ENCODE measurements around the gene ELP1. TPM values are rescaled to one million over a fixed set of nuclear protein-coding genes. Genes with fewer than 3 reads are reported as not detected.

The ELP1 gene
- total and polyA plus RNA-seq, 4 donors = 8.0 to 39.3 (median 16.4) TPM

GRCh38 chr9:108877524-108877923 is 56.4 kb downstream of the ELP1 start:
- H3K4me3 ChIP-seq = no peak overlapping the region
- no peak overlapping the region for H3K9ac ChIP-seq (ENCODE audit: insufficient read depth in 1 of 2, low read length in 2 of 2)
- no peaks in the 10 kb centered on the region for H3K27me3 ChIP-seq (ENCODE audit: control insufficient read depth in 3 of 3, insufficient read depth in 3 of 3, low read length in 2 of 3)
- ATAC-seq (ENCODE audit: insufficient read depth, low FRiP score) (no peak), DNase-seq (no peak)
- H3K9me3 ChIP-seq (ENCODE audit: control insufficient read depth in 4 of 4, insufficient read depth in 3 of 4, low read length in 3 of 4) = no peaks in the 10 kb centered on the region
- WGBS, 2 donors = 92 to 98% methylated on average over 2 of the region's 2 CpGs
- H3K36me3 ChIP-seq (ENCODE audit: control insufficient read depth in 4 of 4, insufficient read depth in 4 of 4, low read length in 4 of 4) = peaks cover 30 to 60% (median 48%) of the 10 kb centered on the region in 4 donors
- H3K4me1 ChIP-seq (ENCODE audit: control insufficient read depth in 5 of 5, insufficient read depth in 5 of 5, low read length in 5 of 5) = peaks cover 0 to 1% (median 0%) of the 10 kb centered on the region in 5 donors
- no peak for TF ChIP-seq CTCF (IDR thresholded peaks at IDR 0.05; ENCODE audit: control extremely low read depth, extremely low read depth)
- no peak overlapping the region for H3K27ac ChIP-seq (ENCODE audit: low read depth in 1 of 2, low read length in 1 of 2)

DNA sequence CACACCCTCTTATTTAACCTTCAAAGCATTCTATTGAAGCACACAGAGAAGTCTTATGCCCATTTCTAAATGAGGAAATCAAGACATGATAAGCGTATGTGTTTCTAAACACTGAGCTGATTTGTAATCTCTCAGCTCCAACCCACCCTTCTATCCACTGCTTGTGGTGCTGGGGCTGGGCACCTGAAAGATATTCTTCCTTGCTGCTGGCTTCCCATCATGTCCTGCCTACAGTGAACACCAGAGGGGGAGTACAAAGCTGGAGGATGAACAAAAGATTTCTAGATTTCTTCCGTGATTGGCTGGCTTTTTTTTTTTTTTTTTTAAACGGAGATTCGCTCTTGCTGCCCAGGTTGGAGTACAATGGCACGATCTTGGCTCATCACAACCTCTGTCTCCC is 57.5 kb downstream of the ELP1 start:
- Histone ChIP-seq H3K27ac (ENCODE audit: low read depth in 1 of 2, low read length in 1 of 2) (no peak overlapping the region), H3K4me1 (ENCODE audit: control insufficient read depth in 5 of 5, insufficient read depth in 5 of 5, low read length in 5 of 5) (peaks cover 0 to 1% (median 0%) of the 10 kb centered on the region in 5 donors), H3K27me3 (ENCODE audit: control insufficient read depth in 3 of 3, insufficient read depth in 3 of 3, low read length in 2 of 3) (no peaks in the 10 kb centered on the region), H3K36me3 (ENCODE audit: control insufficient read depth in 4 of 4, insufficient read depth in 4 of 4, low read length in 4 of 4) (peaks cover 28 to 58% (median 52%) of the 10 kb centered on the region in 4 donors), H3K4me3 (no peak overlapping the region), H3K9ac (ENCODE audit: insufficient read depth in 1 of 2, low read length in 2 of 2) (no peak overlapping the region), H3K9me3 (ENCODE audit: control insufficient read depth in 4 of 4, insufficient read depth in 3 of 4, low read length in 3 of 4) (no peaks in the 10 kb centered on the region)
- WGBS, 2 donors = 92 to 96% methylated on average over 5 of the region's 5 CpGs
- no peak for TF ChIP-seq CTCF (IDR thresholded peaks at IDR 0.05; ENCODE audit: control extremely low read depth, extremely low read depth)
- DNase-seq (no peak), ATAC-seq (ENCODE audit: insufficient read depth, low FRiP score) (no peak)

GRCh38 chr9:108874058-108874788 is 59.7 kb downstream of the ELP1 start:
- TF ChIP-seq CTCF (IDR thresholded peaks at IDR 0.05; ENCODE audit: control extremely low read depth, extremely low read depth) = no peak
- no peaks in the 10 kb centered on the region for H3K27me3 ChIP-seq (ENCODE audit: control insufficient read depth in 3 of 3, insufficient read depth in 3 of 3, low read length in 2 of 3)

More at GRCh38 chr9:108874058-108874788, 59.7 kb downstream of the ELP1 start:
- Histone ChIP-seq H3K36me3 (ENCODE audit: control insufficient read depth in 4 of 4, insufficient read depth in 4 of 4, low read length in 4 of 4) (peaks cover 24 to 62% (median 45%) of the 10 kb centered on the region in 4 donors), H3K27ac (ENCODE audit: low read depth in 1 of 2, low read length in 1 of 2) (no peak overlapping the region), H3K4me1 (ENCODE audit: control insufficient read depth in 5 of 5, insufficient read depth in 5 of 5, low read length in 5 of 5) (peaks cover 0 to 1% (median 0%) of the 10 kb centered on the region in 5 donors), H3K4me3 (no peak overlapping the region), H3K9ac (ENCODE audit: insufficient read depth in 1 of 2, low read length in 2 of 2) (no peak overlapping the region), H3K9me3 (ENCODE audit: control insufficient read depth in 4 of 4, insufficient read depth in 3 of 4, low read length in 3 of 4) (no peaks in the 10 kb centered on the region)
- no peak for ATAC-seq (ENCODE audit: insufficient read depth, low FRiP score)
- WGBS, 2 donors = 96 to 98% methylated on average over 4 of the region's 4 CpGs
- DNase-seq = no peak

Measured in lung (tissue), 12 donors.